Measurements from ENCODE around the gene MAP7D2.

DNA sequence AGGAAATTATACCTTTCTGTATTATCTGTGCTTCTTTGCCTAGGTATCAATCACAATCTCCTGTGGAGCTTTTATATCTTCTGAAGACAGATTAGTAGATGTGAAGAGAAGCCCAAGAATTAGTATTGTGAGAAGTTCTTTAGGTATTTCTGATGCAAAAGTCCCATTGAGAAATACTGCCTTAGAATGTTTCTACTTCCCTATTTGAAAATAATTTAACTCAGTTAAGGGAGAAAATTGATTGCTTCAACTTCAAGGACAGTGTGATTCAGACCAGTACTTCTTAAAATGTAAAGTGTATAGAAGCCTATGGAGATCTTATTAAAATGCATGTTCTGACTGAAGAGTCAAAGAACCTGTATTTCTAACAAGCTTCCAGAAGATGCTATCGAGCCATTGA lies 16.0 kb upstream of the MAP7D2 start:
- no peak for TF ChIP-seq SIRT6 (IDR thresholded peaks at IDR 0.05; ENCODE audit: low read depth, low read length)
- TF ChIP-seq, protein P1, sequence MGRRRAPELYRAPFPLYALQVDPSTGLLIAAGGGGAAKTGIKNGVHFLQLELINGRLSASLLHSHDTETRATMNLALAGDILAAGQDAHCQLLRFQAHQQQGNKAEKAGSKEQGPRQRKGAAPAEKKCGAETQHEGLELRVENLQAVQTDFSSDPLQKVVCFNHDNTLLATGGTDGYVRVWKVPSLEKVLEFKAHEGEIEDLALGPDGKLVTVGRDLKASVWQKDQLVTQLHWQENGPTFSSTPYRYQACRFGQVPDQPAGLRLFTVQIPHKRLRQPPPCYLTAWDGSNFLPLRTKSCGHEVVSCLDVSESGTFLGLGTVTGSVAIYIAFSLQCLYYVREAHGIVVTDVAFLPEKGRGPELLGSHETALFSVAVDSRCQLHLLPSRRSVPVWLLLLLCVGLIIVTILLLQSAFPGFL (CRISPR knock-in tag; IDR thresholded peaks at IDR 0.05), result no peak
- no peak for TF ChIP-seq POLR2A (conservative IDR thresholded peaks at IDR 0.05)
- no peak for TF ChIP-seq ZBTB1 (CRISPR knock-in tag; IDR thresholded peaks at IDR 0.05; ENCODE audit: borderline replicate concordance, low read depth)
- no peak for TF ChIP-seq BRF1 (IDR thresholded peaks at IDR 0.05; ENCODE audit: borderline replicate concordance, extremely low read depth, insufficient read length)
- TF ChIP-seq, protein P2, sequence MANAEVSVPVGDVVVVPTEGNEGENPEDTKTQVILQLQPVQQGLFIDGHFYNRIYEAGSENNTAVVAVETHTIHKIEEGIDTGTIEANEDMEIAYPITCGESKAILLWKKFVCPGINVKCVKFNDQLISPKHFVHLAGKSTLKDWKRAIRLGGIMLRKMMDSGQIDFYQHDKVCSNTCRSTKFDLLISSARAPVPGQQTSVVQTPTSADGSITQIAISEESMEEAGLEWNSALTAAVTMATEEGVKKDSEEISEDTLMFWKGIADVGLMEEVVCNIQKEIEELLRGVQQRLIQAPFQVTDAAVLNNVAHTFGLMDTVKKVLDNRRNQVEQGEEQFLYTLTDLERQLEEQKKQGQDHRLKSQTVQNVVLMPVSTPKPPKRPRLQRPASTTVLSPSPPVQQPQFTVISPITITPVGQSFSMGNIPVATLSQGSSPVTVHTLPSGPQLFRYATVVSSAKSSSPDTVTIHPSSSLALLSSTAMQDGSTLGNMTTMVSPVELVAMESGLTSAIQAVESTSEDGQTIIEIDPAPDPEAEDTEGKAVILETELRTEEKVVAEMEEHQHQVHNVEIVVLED (CRISPR knock-in tag; IDR thresholded peaks at IDR 0.05), result no peak
- TF ChIP-seq CBX5 (IDR thresholded peaks at IDR 0.05; ENCODE audit: borderline replicate concordance, low read depth), result no peak
- TF ChIP-seq ZNF143 (CRISPR knock-in tag; IDR thresholded peaks at IDR 0.05), result no peak
- TF ChIP-seq, protein P3, sequence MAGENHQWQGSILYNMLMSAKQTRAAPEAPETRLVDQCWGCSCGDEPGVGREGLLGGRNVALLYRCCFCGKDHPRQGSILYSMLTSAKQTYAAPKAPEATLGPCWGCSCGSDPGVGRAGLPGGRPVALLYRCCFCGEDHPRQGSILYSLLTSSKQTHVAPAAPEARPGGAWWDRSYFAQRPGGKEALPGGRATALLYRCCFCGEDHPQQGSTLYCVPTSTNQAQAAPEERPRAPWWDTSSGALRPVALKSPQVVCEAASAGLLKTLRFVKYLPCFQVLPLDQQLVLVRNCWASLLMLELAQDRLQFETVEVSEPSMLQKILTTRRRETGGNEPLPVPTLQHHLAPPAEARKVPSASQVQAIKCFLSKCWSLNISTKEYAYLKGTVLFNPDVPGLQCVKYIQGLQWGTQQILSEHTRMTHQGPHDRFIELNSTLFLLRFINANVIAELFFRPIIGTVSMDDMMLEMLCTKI (IDR thresholded peaks at IDR 0.05; ENCODE audit: partially characterized antibody), result no peak
- no peak for TF ChIP-seq EP300 (IDR thresholded peaks at IDR 0.05; ENCODE audit: low read length)
- TF ChIP-seq, protein P4, sequence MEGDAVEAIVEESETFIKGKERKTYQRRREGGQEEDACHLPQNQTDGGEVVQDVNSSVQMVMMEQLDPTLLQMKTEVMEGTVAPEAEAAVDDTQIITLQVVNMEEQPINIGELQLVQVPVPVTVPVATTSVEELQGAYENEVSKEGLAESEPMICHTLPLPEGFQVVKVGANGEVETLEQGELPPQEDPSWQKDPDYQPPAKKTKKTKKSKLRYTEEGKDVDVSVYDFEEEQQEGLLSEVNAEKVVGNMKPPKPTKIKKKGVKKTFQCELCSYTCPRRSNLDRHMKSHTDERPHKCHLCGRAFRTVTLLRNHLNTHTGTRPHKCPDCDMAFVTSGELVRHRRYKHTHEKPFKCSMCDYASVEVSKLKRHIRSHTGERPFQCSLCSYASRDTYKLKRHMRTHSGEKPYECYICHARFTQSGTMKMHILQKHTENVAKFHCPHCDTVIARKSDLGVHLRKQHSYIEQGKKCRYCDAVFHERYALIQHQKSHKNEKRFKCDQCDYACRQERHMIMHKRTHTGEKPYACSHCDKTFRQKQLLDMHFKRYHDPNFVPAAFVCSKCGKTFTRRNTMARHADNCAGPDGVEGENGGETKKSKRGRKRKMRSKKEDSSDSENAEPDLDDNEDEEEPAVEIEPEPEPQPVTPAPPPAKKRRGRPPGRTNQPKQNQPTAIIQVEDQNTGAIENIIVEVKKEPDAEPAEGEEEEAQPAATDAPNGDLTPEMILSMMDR (IDR thresholded peaks at IDR 0.05 in 2 of 3, conservative IDR thresholded peaks at IDR 0.05 in 1 of 3; ENCODE audit: insufficient read depth in 2 of 3, low read depth in 1 of 3, low read length in 3 of 3), result no peak
- TF ChIP-seq KLF6 (CRISPR knock-in tag; IDR thresholded peaks at IDR 0.05; ENCODE audit: borderline replicate concordance), result no peak
- TF ChIP-seq PRMT5 (CRISPR knock-in tag; IDR thresholded peaks at IDR 0.05), result no peak
- no peak for TF ChIP-seq HDGF (IDR thresholded peaks at IDR 0.05)
